ENCODE measurements around the gene GSDMA. TPM values are rescaled to one million over a fixed set of nuclear protein-coding genes. Genes with fewer than 3 reads are reported as not detected.

Gene GSDMA
- total RNA-seq, 4 donors from 2014 or later: 0.16 to 0.26 TPM; not detected in 2

GRCh38 chr17:40020146-40020545 lies 57.3 kb downstream of the GSDMA start:
- no peak for DNase-seq
- Histone ChIP-seq H3K27me3 (no peaks in the 10 kb centered on the region), H3K36me3 (peaks cover 0 to 13% of the 10 kb centered on the region in 2 donors), H3K27ac (peak overlapping the region; percentile 87 to 99 (median 94)), H3K4me3 (peak overlapping the region in 1 of 4 donors; percentile 64), H3K4me1 (peaks cover 71 to 77% of the 10 kb centered on the region in 2 donors), H3K9me3 (no peaks in the 10 kb centered on the region)
- in situ Hi-C loops (cut with MboI; ENCODE audit: low sequenced_read_pairs in 4 of 4) (no loop called here), intact Hi-C loops (cut with DNase I; ENCODE audit: low total_unique reads) (no loop called here)
- TF ChIP-seq CTCF (IDR thresholded peaks at IDR 0.05 in 4 of 5, conservative IDR thresholded peaks at IDR 0.05 in 1 of 5) (no peak), POLR2A (IDR thresholded peaks at IDR 0.05) (no peak)
- ATAC-seq: no peak

GRCh38 chr17:40021451-40021971 lies 58.7 kb downstream of the GSDMA start:
- ATAC-seq: peak; percentile 3 to 25
- TF ChIP-seq POLR2A (IDR thresholded peaks at IDR 0.05) (peak; percentile 47 to 75), CTCF (IDR thresholded peaks at IDR 0.05 in 4 of 5, conservative IDR thresholded peaks at IDR 0.05 in 1 of 5) (no peak)
- Histone ChIP-seq H3K4me1 (peaks cover 76 to 83% of the 10 kb centered on the region in 2 donors), H3K36me3 (peaks cover 0 to 26% of the 10 kb centered on the region in 2 donors), H3K9me3 (no peaks in the 10 kb centered on the region), H3K27ac (peak overlapping the region; percentile 87 to 99 (median 94)), H3K27me3 (no peaks in the 10 kb centered on the region), H3K4me3 (peak overlapping the region in 1 of 4 donors; percentile 40)
- peak; percentile 72 for DNase-seq
- intact Hi-C loops (cut with DNase I; ENCODE audit: low total_unique reads) (no loop called here), in situ Hi-C loops (cut with MboI; ENCODE audit: low sequenced_read_pairs in 4 of 4) (no loop called here)

DNA sequence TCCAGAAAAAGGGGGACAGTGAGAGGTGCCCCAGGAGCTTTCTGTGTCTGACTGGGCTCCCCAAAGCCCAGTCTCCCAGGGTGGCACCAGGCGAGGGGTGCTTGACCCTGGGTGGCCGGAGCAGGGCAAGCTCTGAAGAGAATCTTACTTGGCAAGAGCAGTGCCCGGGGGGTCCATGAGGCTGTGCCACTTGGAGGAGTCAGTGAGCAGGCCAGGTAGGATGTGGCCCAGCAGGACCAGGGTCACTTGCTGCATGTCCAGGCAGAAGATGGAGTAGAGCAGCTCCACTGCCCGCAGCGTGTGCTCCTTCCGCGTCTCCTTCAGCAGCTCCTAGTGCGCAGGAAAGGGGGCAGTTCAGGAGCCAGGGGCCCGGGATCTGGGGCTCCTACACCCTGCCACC lies 59.7 kb downstream of the GSDMA start:
- H3K4me1 ChIP-seq: peaks cover 74 to 87% of the 10 kb centered on the region in 2 donors
- H3K27ac ChIP-seq: peak overlapping the region; percentile 87 to 99 (median 94)
- in situ Hi-C loops (cut with MboI; ENCODE audit: low sequenced_read_pairs in 4 of 4) (no loop called here), intact Hi-C loops (cut with DNase I; ENCODE audit: low total_unique reads) (no loop called here)
- DNase-seq (no peak), ATAC-seq (no peak)
- peaks cover 0 to 26% of the 10 kb centered on the region in 2 donors for H3K36me3 ChIP-seq
- peak overlapping the region in 2 of 4 donors; percentile 28 to 40 for H3K4me3 ChIP-seq
- H3K27me3 ChIP-seq: no peaks in the 10 kb centered on the region
- TF ChIP-seq POLR2A (IDR thresholded peaks at IDR 0.05): no peak
- no peak for TF ChIP-seq CTCF (IDR thresholded peaks at IDR 0.05 in 4 of 5, conservative IDR thresholded peaks at IDR 0.05 in 1 of 5)
- no peaks in the 10 kb centered on the region for H3K9me3 ChIP-seq

DNA sequence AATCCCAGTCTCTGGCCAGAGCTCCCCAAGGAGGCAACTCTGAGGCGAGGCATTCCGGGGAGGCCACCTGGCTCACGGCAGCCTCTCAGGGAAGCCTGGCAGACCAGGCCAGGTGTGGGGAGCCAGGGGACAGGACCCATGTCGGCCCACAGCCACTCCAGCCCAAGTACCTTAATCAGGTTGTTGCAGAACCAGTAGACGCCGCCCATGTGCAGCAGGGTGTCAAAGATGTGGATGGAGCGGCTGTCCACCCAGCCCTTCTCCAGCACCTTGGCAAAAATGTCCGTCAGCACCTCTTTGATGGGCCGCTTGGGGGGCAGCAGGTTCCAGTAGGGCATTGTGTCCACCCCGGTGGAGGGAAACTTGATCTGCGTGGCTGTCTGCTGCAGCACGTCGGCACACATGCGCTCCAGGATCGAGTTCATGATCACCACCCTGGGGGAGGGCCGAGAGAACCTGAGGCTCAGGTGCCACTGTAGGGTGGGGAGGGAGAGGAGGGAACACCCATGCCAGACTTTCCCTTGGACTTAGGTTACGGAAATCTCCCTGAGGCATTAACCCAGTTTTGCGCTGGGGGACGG lies 60.2 kb downstream of the GSDMA start:
- H3K4me3 ChIP-seq: peak overlapping the region in 2 of 4 donors; percentile 28 to 40
- H3K4me1 ChIP-seq: peaks cover 68 to 82% of the 10 kb centered on the region in 2 donors
- peak; percentile 86 to 89 for DNase-seq
- peak overlapping the region; percentile 87 to 99 (median 94) for H3K27ac ChIP-seq
- ATAC-seq: peak; percentile 24 to 32
- H3K9me3 ChIP-seq: no peaks in the 10 kb centered on the region
- peaks cover 0 to 31% of the 10 kb centered on the region in 2 donors for H3K36me3 ChIP-seq
- intact Hi-C loops (cut with DNase I; ENCODE audit: low total_unique reads) (no loop called here), in situ Hi-C loops (cut with MboI; ENCODE audit: low sequenced_read_pairs in 4 of 4) (no loop called here)
- H3K27me3 ChIP-seq: no peaks in the 10 kb centered on the region
- TF ChIP-seq POLR2A (IDR thresholded peaks at IDR 0.05): peak; percentile 48 to 75
- TF ChIP-seq CTCF (IDR thresholded peaks at IDR 0.05 in 4 of 5, conservative IDR thresholded peaks at IDR 0.05 in 1 of 5): no peak
